Measurements from ENCODE around the gene IL36B.

The IL36B gene

DNA sequence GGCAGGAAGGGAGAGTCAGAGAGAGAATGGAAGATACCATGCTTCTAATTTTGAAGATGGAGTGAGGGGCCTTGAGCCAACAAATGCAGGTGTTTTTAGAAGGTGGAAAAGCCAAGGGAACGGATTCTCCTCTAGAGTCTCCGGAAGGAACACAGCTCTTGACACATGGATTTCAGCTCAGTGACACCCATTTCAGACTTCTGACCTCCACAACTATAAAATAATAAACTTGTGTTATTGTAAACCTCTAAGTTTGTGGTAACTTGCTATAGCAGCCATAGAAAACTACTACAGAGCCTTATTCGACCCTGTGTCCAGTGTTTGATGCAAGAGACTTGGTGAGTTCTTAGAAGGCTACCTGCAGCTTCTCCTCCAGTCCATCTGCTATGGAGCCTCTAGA lies 22.9 kb upstream of the IL36B start:
- DNase-seq: no peak

- no peak for DNase-seq
Measured at GRCh38 chr2:113075030-113075429, 22.4 kb upstream of the IL36B start.

DNA sequence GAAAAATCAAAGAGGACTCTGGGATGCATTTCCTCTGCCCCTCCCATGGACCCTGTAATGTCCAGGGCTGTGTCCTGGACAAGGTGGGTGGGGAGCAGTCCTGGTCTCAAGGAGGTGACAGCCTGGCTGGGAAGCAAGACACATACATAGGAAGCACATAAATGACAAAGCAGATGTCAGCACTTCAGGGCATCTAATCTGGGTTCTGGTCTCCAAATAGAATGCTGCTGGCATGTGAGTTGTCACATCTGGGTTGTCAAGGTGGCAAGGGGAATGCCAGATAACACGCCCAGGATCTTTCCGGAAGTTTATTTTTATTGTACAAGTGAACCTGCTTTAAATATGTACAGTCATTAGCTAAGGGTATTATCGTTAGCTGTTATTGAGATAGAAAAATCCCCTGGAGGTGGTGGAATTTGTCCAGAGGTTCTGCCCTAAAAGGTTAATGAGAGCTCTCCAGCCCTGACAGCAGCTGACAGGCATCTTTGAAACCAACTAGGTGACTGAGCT lies 20.7 kb upstream of the IL36B start:
- DNase-seq: no peak

DNA sequence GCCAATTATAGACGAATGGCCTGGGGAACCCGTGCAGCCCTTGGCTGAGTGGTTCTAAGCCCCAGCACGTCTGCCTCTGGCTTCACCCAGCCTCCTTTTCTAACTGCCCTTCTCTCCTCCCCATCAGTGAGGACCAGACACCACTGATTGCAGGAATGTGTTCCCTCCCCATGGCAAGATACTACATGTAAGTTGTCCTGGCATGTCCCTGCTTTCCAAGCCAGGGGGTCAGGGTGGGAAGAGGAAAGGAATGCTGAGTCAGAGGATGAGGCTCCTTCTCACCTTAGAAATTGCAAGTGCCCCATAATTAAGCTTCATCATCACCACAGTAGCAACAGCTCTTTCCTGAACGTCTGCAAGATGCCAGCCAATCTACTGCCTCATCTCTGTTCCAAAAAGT lies 19.9 kb upstream of the IL36B start:
- no peak for DNase-seq

DNA sequence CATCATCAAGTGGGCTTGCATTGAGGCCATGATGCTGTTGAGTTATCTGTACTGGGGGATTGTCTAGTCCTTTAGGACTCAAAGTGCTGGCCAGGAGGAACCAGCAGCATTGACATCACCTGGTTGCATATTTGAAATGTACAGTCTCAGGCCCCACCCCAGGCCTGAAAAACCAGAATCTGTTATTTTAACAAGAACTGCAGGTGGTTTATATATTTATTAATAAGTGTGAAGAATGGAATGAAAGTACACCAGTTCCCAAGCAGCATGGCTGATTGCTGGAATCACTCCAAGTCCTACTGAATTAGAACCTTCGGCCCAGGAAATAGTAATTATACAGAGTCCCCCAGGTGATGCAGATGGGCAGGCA lies 17.9 kb upstream of the IL36B start:
- DNase-seq: no peak

GRCh38 chr2:113069676-113070605 lies 17.3 kb upstream of the IL36B start:
- no peak for DNase-seq

GRCh38 chr2:113068706-113069485 lies 16.2 kb upstream of the IL36B start:
- DNase-seq: no peak

DNA sequence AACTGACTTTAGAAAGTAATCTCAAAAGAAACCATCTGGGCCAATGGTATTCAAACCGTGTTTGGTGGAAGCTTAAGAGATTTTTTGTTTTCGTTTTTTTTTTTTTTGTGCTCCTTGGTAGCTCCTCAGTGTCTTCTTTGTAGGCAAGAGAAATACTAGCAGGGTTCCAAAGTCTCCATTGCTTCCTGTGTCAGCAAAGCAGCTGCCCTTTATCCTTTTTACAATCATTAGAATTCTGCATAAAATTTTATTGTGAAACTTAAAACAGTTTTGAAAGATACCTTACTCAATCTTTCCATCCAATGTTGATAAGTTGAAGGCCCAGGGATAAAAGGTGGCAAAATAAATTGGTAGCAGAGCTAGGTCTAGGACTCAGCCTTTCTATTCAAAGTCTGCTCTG lies 15.6 kb upstream of the IL36B start:
- DNase-seq: no peak

- no peak for DNase-seq
Measured at GRCh38 chr2:113067681-113068080, 15.0 kb upstream of the IL36B start, which contains the start of gene IL1F10. IL1F10 (plus strand) TSS chr2:113067970; CDS start chr2:113072739, 4,769 bp downstream.

GRCh38 chr2:113064898-113065297 lies 12.2 kb upstream of the IL36B start:
- no peak for DNase-seq

GRCh38 chr2:113064281-113064680 lies 11.6 kb upstream of the IL36B start:
- DNase-seq: no peak

- DNase-seq: no peak
Measured at GRCh38 chr2:113061896-113062770, 9.5 kb upstream of the IL36B start.

DNA sequence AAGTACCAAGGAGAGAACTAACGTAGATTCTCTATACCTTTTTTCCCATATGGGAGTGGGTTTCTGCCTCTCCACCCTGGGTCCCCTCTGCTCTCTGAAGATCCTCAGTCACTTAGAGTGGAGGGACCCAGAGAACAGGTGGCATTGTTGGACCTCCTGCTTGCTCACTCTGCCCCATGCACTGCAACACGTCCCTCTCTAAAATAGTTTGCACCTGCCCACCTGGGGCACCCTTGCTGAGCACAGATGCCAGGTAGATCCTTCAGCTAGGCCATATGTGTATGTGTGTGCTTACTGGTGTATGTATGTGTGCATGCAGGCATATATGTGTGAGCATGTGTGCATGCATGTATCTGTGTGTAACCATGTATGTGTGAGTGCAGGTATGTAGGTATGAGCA lies 8.6 kb upstream of the IL36B start:
- DNase-seq: no peak

- DNase-seq: no peak
Measured at GRCh38 chr2:113060796-113061195, 8.1 kb upstream of the IL36B start.

DNA sequence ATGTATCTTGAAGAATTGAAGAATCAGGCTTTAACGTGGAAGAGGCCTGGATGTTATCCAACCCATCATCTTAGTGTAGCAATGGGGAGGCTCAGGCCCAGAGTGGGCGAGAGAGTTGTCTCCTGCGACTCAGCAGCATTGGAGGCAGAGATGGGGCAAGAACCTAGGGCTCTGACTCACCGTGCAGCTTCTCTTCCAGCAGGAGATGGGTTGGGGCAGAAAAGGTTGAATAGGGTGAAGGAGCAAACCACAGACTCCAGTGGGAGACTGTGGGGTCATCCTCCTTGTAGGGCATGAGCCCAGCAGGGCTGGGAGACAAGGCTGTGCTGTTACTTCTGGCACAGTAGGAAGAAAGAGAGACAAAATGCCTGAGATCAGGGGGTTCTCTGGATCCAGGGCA lies 7.7 kb upstream of the IL36B start:
- DNase-seq: peak; percentile 74 to 92

- DNase-seq: no peak
Measured at GRCh38 chr2:113058998-113059960, 6.6 kb upstream of the IL36B start, which contains the start of gene IL36RN. IL36RN (plus strand) TSS chr2:113059198; CDS start chr2:113059439, 241 bp downstream.

GRCh38 chr2:113058411-113058994 lies 5.8 kb upstream of the IL36B start:
- DNase-seq: no peak

DNA sequence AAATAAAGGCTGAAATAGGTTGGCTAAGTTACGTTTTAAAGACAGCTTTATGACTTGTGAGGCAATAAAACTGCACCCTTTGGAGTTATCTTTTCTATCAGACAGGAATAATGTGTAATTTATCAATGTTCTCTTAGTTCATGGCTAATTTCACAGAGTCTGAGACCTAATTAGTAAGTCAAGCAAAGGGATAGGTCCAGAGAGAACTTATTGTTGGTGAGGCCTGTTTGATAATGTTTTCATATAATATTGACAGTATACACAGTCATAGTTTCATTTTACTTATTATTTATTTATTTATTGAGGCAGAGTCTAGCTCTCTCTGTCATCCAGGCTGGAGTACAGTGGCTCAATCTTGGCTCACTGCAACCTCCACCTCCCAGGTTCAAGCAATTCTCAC lies 4.5 kb upstream of the IL36B start:
- DNase-seq: no peak

DNA sequence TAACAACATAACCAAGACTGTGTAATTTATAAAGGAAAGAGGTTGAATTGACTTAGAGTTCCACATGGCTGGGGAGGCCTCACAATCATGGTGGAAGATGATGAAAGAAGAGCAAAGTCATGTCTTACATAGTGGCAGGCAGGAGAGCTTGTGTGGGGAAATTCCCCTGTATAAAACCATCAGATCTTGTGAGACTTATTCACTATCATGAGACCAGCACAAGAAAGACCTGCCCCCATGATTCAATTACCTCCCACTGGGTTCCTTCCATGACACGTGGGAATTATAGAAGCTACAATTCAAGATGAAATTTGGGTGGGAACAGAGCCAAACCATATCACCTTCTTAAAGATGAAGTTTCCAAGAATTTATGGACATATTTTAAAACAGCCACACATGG lies 3.9 kb upstream of the IL36B start:
- peak; percentile 82 to 91 for DNase-seq

DNA sequence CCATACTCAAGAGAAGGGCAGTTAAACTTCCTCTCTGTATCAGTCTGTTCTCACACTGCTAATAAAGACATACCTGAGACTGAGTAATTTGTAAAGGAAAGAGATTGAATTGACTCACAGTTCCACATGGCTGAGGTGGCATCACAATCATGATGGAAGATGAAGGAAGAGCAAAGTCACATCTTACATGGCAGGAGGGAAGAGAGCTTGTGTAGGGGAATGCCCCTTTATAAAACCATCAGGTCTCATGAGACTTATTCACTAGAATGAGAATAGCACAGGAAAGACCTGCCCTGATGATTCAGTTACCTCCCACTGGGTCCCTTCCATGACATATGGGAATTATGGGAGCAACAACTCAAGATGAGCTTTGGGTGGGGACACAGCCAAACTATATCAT lies 1.4 kb upstream of the IL36B start:
- DNase-seq: peak in 1 of 2 donors; percentile 31

GRCh38 chr2:113053666-113054065 lies 999 bp upstream of the IL36B start:
- no peak for DNase-seq

Measured in inflammatory macrophage (primary cell).